Loucy (cell line): ENCODE data around the gene FOXP4.

Experiments used
- EZH2phosphoT487 ChIP-seq: fragments of 200-600 bp; IDR thresholded peaks from 2 replicates; pipeline ENCODE4 v1.6.1; 2018; ENCODE audit warnings: antibody characterized with exemption, mild to moderate bottlenecking, moderate library complexity, borderline replicate concordance
- TF ChIP-seq, protein P1 (sequence below): fragments of 200-600 bp; sonication (generic); conservative IDR thresholded peaks from 2 replicates; pipeline ENCODE4 v1.5.1; 2014; ENCODE audit warnings: mild to moderate bottlenecking, antibody characterized with exemption, low read length

GRCh38 chr6:41503827-41504465 is 42.2 kb upstream of the FOXP4 start:
- TF ChIP-seq, protein P1, sequence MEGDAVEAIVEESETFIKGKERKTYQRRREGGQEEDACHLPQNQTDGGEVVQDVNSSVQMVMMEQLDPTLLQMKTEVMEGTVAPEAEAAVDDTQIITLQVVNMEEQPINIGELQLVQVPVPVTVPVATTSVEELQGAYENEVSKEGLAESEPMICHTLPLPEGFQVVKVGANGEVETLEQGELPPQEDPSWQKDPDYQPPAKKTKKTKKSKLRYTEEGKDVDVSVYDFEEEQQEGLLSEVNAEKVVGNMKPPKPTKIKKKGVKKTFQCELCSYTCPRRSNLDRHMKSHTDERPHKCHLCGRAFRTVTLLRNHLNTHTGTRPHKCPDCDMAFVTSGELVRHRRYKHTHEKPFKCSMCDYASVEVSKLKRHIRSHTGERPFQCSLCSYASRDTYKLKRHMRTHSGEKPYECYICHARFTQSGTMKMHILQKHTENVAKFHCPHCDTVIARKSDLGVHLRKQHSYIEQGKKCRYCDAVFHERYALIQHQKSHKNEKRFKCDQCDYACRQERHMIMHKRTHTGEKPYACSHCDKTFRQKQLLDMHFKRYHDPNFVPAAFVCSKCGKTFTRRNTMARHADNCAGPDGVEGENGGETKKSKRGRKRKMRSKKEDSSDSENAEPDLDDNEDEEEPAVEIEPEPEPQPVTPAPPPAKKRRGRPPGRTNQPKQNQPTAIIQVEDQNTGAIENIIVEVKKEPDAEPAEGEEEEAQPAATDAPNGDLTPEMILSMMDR, result no peak
- TF ChIP-seq EZH2phosphoT487, result no peak
